Stimulated activated CD4-positive, alpha-beta T cell treated with anti-CD3 and anti-CD28 coated beads, Interleukin-1b, Interleukin-23, amount 100 ng/mL, for 24 hours (primary cell): ENCODE results near the gene ACY1.
"Not testable (repeated sequence)": the region's sequence is repeated elsewhere in the genome, so short reads cannot be mapped to it uniquely, and the experiment has no call there.

ENCODE experiments used
- DNase-seq, 4 experiments: peaks; one replicate each; pipeline ENCODE4 v3.0.0-alpha.2; 2020; ENCODE audit warnings: low read depth in 4 of 4, low spot score in 1 of 4

Gene ACY1

DNA sequence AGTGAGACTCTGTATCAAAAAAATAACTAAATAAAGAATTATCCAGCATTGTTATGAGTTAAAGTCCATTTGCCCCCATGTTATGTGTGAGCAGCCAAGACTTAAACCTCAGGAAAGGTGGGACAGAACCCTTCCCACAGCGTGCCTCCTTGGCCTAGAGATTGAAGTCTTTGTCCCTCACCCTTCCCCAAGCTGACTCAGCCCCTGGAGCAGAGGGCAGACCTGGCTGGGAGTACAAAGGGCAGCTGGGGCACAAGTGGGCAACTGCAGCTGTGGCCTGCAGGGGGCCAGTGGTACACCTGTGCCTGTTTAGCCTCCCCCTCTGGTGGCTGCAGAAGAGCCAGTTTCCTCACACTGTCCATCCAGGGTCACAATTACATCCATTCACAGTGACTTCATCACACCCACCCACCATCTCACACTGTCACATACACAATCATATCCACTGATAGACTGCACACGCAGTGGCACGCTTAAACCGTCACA is 940 bp upstream of the ACY1 start:
- DNase-seq, result no peak

GRCh38 chr3:51983578-51984268 is 388 bp downstream of the ACY1 start:
- DNase-seq, result no peak

DNA sequence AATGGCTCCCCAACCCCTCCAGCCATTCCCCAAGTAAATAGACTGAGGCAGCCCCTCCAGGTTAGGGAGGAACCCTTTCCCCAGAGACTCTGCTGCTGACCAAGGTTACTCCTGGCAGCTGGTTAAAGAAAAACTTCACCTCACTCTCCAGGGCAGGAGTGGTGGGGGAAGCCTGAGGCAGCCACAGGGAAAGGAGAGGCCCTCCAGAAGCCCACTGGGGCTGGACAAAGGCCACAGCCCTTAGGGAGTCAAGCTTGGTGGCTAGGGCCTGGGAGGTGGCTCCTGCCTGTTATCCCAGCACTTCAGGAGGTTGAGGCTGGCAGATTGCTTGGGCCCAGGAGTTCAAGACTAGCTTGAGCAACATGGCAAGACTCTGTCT is 923 bp downstream of the ACY1 start:
- no peak for DNase-seq

DNA sequence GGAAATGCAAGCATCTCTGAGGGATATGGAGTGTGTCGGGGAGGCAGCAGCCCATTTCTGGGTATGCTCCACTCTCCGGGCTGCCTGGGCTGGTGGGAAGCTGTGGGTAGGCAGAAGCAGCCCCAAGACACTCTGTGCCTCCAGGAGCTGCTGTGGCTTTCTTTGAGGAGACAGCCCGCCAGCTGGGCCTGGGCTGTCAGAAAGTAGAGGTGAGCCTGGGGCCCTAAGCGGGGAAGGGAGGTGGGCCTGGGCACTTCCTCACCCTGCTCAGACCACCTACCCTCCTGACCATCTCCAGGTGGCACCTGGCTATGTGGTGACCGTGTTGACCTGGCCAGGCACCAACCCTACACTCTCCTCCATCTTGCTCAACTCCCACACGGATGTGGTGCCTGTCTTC is 1.7 kb downstream of the ACY1 start:
- no peak for DNase-seq

- DNase-seq, result no peak
Observed at GRCh38 chr3:51986010-51986947, 2.9 kb downstream of the ACY1 start.

GRCh38 chr3:51987568-51987967 is 4.2 kb downstream of the ACY1 start:
- DNase-seq, result no peak

DNA sequence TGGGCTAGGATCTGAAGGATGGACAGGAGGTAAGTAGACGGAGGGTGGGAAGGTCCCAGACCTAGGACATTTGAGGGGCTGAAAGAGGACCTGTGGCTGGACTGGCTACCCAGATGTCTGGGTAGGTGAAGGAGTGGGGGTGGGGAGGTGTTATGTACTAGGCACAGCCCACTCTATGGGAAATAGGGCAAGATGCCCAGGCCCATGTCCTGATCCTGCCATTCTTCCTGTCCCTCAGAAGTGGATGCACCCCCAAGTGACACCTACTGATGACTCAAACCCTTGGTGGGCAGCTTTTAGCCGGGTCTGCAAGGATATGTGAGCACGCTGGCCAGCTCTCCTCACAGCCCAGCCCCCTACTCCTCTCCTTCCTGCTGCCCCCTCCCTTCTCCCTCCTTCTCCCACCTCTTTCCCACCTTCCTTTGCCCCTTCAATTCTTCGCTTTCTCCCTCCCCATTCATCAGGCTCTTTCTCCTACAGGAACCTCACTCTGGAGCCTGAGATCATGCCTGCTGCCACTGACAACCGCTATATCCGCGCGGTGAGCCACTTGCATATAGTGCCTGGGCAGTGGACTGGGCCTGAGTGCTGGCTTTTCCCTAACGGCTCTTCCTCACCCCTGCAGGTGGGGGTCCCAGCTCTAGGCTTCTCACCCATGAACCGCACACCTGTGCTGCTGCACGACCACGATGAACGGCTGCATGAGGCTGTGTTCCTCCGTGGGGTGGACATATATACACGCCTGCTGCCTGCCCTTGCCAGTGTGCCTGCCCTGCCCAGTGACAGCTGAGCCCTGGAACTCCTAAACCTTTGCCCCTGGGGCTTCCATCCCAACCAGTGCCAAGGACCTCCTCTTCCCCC is 5.2 kb downstream of the ACY1 start:
- DNase-seq, result no peak

DNA sequence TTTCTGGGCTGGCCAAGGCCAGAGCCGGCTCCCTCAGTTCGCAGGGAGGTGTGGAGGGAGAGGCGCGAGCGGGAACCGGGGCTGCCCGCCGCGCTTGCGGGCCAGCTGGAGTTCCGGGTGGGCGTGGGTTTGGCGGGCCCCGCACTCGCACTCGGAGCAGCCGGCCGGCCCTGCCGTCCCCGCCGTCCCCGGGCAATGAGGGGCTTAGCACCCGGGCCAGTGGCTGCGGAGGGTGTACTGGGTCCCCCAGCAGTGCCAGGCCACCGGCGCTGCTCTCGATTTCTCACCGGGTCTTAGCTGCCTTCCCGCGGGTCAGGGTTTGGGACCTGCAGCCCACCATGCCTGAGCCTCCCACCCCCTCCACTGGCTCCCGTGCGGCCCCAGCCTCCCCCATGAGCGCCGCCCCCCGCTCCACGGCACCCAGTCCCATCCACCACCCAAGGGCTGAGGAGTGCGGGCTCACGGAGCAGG is 7.2 kb downstream of the ACY1 start:
- DNase-seq, result not testable (repeated sequence)

GRCh38 chr3:51992017-51992682 is 8.8 kb downstream of the ACY1 start:
- no peak for DNase-seq

DNA sequence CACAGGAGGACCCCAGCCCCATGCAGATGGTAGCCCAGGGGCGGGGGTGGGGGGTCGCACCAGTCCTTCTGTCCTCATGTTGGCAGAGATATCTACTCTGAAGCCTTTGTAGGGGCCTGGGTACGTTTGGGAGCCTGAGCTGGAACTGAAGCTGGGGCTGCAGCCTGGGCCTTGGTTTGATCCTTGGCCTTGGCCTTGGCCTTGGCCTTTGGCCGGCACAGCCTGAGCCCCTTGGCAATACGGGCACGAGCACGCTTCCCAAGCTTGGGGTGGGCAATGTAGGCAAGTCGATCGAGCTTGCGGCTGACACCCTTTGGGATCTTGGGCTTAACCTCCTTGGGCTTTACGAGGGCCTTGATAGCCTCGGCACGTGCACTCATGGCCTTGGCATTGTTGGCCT is 10.3 kb downstream of the ACY1 start:
- not testable (repeated sequence) for DNase-seq

GRCh38 chr3:51994530-51994929 is 11.2 kb downstream of the ACY1 start:
- DNase-seq, result no peak

GRCh38 chr3:51995346-51996163 is 12.2 kb downstream of the ACY1 start, which contains the start of gene RPL29:
Gene RPL29 (minus strand): TSS chr3:51995895. CDS start chr3:51995461, 434 bp downstream.
- DNase-seq, result peak; percentile 70 to 83 (median 82)

GRCh38 chr3:51997172-51997571 is 13.8 kb downstream of the ACY1 start:
- no peak for DNase-seq

GRCh38 chr3:51997935-51998596 is 14.7 kb downstream of the ACY1 start:
- no peak for DNase-seq

DNA sequence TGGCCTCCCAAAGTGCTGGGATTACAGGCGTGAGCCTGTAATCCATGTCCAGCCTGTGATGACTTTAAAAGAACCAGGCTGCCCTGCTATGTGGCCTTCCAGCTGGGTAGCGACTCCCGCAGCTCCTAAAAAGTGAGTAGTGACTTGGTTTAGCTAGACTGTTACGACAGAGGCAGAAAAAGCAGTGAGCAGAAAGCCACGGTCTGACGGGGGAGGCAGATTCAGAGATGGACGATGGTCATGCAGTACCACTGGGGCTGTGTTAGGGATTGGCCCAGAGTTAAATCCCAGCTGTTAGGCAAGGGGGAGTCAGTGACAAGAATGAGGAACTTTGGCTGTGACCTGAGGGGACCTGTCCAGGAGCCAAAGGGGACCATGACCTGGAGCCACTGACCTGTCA is 15.4 kb downstream of the ACY1 start:
- no peak for DNase-seq

DNA sequence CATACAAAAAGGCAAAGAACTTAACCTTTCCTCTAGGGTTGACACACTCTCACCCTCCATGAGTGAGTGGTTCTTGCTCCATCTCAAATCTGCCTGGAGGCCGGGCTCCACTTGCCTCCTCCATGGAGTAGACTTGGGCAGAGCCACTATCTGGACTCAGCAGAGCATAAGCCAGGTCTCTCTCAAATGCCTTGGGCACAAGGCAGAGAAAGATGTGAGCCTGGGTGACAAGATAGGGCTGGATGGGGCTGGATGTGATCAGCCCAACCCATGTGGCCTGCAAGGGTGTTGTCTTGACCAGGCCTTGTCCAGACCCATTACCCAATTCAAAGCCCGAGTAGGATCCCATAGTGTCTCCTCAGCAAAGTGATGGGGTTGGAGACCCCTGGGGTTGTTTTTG is 16.5 kb downstream of the ACY1 start:
- DNase-seq, result no peak

DNA sequence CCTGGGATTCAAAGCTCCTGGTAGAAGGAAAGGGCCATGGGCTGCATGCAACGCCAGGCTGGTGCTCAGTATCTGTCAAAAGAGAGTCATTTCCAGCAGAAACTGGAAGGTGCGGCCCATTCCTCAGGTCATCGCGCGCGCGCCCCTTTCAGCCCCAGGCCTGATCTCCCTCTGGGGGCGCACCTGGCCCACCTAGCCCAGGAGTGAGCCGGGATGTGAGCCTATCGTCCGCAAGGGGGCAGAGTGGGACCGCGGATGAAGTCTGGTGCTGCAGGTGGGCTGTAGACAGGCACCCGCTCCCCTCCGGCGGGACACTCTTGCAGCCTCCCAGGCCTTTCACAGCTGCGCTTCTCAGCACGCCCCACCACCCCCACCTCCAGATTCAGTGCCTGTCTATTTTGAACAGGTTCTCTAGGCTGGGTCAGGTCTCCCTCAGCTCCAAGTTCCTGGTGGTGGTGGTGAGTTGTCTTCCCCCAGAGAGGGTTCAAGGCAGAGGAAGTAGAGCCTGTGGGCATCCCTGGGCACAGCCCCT is 18.2 kb downstream of the ACY1 start:
- DNase-seq, result peak; percentile 65 to 77 (median 70)

GRCh38 chr3:52002748-52003147 is 19.4 kb downstream of the ACY1 start:
- no peak for DNase-seq
